ENCODE results near the gene MAPK8IP1. TPM values are rescaled to one million over a fixed set of nuclear protein-coding genes. Genes with fewer than 3 reads are reported as not detected.

The MAPK8IP1 gene
- polyA plus RNA-seq, 1 experiment = 8.7 TPM

- ChIA-PET CTCF (interaction anchor here (0.8 to 1.3 kb wide), 2 partner anchors 7 to 91 kb away, joined by 3 read pairs; no protein-coding TSS in a partner anchor), POLR2A (no interaction called here)
- no peak overlapping the region for H3K4me3 ChIP-seq (ENCODE audit: low read depth, low read length)
- peaks cover 9% of the 10 kb centered on the region for H3K36me3 ChIP-seq (ENCODE audit: control insufficient read depth, insufficient read depth, low read length)
- DNase-seq (ENCODE audit: low read depth) = no peak
- TF ChIP-seq CTCF (IDR thresholded peaks at IDR 0.05; ENCODE audit: insufficient read depth, low read depth, low read length) = no peak
- H3K27me3 ChIP-seq (ENCODE audit: control insufficient read depth, insufficient read depth, low read length) = peaks cover 11% of the 10 kb centered on the region
Observed at GRCh38 chr11:45918962-45919675, 33.7 kb downstream of the MAPK8IP1 start.

GRCh38 chr11:45919806-45920530 is 34.5 kb downstream of the MAPK8IP1 start:
- ChIA-PET CTCF (no interaction called here), POLR2A (no interaction called here)
- Histone ChIP-seq H3K4me3 (ENCODE audit: low read depth, low read length) (no peak overlapping the region), H3K36me3 (ENCODE audit: control insufficient read depth, insufficient read depth, low read length) (peaks cover under 1% of the 10 kb centered on the region; the same call in 1 of the 2 replicates), H3K27me3 (ENCODE audit: control insufficient read depth, insufficient read depth, low read length) (peaks cover 18% of the 10 kb centered on the region)
- DNase-seq (ENCODE audit: low read depth) = no peak
- TF ChIP-seq CTCF (IDR thresholded peaks at IDR 0.05; ENCODE audit: insufficient read depth, low read depth, low read length) = no peak

- POLR2A ChIA-PET = no interaction called here
- CTCF ChIA-PET = interaction anchor here (1.4 kb wide), 1 partner anchor 10 kb away, joined by 3 read pairs; no protein-coding TSS in a partner anchor
- TF ChIP-seq CTCF (IDR thresholded peaks at IDR 0.05; ENCODE audit: insufficient read depth, low read depth, low read length) = no peak
- Histone ChIP-seq H3K4me3 (ENCODE audit: low read depth, low read length) (no peak overlapping the region), H3K27me3 (ENCODE audit: control insufficient read depth, insufficient read depth, low read length) (peaks cover 21% of the 10 kb centered on the region), H3K36me3 (ENCODE audit: control insufficient read depth, insufficient read depth, low read length) (no peaks in the 10 kb centered on the region)
- no peak for DNase-seq (ENCODE audit: low read depth)
Observed at GRCh38 chr11:45920531-45921477, 35.4 kb downstream of the MAPK8IP1 start.

- no peak for TF ChIP-seq CTCF (IDR thresholded peaks at IDR 0.05; ENCODE audit: insufficient read depth, low read depth, low read length)
- DNase-seq (ENCODE audit: low read depth) = no peak
- H3K4me3 ChIP-seq (ENCODE audit: low read depth, low read length) = no peak overlapping the region
- POLR2A ChIA-PET = no interaction called here
- no peaks in the 10 kb centered on the region for H3K36me3 ChIP-seq (ENCODE audit: control insufficient read depth, insufficient read depth, low read length)
- peaks cover 23% of the 10 kb centered on the region for H3K27me3 ChIP-seq (ENCODE audit: control insufficient read depth, insufficient read depth, low read length)
- CTCF ChIA-PET = interaction anchor here (1.4 kb wide), 1 partner anchor 9 kb away, joined by 3 read pairs; no protein-coding TSS in a partner anchor
Observed at GRCh38 chr11:45921561-45922424, 36.3 kb downstream of the MAPK8IP1 start.
